Measurements from ENCODE around the gene GTF3C5.

The GTF3C5 gene

DNA sequence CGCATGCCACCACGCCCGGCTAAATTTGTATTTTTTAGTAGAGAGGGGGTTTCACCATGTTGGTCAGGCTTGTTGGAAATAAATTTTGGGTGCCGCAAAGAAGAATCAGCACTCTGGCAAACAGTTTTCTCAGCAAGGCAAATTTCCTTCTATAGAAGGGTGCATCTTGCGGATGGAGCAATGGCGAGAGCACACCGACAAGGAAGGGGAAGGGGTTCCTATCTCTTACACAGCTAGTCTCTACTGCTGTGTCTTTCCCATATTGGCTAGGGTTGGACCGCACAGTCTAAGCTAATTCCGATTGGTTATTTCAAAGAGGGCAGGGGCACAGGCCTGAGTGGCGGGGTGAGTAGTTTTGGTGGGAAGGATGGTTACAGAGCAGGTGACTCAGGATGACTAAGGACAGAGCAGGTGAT is 707 bp downstream of the GTF3C5 start:
- DNase-seq, result peak in 1 of 2 experiments; percentile 33

DNA sequence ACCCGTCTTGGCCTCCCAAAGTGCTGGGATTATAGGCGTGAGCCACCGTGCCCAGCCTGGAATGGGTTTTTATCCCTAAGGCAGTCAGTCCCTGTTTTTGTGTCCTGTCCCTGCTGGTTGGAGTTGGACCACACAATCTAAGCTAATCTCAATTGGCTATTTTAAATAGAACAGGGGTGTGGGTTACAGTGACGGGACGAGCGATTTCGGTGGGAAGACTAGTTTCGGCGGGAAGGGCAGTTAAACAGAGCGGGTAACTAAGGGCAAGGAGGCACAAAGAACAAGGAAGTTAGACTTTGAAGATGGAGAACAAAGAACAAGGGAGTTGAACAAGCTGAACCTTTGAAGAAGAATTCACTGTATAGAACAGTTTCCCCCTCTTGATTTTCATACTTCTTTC is 1.4 kb downstream of the GTF3C5 start:
- DNase-seq, result no peak

DNA sequence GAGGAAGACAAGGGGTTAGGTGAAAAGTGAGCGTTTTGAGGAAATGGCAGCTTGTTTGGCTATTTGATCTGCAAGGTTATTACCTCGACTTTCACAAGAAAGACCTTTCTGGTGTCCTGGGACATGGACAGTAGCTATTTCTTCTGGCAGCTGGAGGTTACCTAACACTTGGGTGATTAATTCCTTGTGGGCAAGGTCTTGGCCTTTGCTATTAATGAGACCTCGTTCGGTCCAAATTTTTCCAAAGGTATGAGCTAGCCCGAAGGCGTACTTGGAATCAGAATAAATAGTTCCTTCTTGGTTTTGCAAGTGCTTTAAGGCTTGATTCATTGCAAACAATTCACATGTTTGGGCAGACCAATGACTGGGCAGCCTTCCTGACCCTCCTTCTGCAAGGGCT is 4.9 kb downstream of the GTF3C5 start:
- DNase-seq, result no peak

DNA sequence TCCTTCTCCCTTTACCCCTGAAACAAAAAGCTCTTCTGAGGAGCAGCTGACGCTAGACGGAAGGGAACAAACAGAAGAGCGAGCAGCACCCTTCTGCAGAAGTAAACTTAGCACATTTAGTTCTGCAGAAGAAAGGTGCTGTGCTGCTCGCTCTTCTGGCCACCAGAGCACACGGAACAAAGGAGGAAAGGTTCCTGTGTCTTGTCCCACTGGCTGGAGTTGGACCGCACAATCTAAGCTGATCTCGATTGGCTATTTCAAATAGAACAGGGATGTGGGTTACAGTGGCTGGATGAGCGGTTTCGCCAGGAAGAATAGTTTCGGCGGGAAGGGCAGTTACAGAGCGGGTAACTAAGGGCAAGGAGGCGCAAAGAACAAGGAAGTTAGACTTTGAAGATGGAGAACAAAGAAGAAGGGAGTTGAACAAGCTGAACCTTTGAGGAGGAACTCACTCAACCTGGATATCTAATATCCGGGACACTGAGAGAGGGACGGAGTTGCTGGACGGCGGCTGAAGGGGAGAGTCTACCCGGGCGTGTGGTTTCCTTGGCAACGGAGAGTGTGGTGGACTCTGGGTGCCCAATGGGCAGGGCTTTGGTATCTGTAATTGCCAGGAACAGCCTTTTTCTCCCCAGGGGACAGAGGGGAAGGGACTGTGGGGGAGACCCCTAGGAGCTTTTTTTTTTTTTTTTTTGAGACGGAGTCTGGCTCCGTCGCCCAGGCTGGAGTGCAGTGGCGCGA is 7.1 kb downstream of the GTF3C5 start:
- no peak for DNase-seq

DNA sequence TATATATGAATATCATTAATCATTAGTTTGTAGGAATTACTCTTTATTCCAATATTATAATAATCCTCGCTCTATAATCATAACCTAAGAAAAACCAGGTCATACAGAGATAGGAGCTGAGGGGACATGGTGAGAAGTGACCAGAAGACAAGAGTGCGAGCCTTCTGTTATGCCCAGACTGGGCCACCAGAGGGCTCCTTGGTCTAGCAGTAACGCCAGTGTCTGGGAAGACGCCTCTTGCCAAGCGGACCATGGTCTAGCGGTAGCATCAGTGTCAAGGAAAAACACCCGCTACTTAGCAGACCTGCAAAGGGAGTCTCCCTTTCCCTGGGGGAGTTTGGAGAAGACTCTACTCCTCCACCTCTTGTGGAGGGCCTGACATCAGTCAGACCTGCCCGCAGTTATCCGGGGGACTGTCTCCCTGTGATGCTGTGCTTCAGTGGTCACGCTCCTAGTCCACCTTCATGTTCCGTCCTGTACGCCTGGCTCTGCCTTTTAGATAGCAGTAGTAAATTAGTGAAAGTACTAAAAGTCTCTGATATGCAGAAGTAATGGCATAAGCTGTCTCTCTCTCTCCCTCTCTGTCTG is 10.2 kb downstream of the GTF3C5 start:
- DNase-seq, result peak; percentile 60 to 67

DNA sequence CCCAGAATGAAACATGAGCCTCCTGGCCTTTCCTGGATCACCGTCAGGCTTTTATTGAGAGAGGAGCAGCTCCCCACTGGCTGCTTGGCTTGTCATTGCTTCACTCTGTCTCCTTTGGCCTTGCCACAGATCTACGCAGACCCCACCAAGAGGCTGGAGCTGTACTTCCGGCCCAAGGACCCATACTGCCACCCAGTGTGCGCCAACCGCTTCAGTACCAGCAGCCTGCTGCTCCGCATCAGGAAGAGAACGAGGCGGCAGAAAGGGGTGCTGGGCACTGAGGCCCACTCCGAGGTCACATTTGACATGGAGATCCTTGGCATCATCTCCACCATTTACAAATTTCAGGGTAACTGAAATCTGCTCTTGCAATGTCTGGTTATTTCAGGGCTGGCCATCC is 11.2 kb downstream of the GTF3C5 start:
- no peak for DNase-seq

DNA sequence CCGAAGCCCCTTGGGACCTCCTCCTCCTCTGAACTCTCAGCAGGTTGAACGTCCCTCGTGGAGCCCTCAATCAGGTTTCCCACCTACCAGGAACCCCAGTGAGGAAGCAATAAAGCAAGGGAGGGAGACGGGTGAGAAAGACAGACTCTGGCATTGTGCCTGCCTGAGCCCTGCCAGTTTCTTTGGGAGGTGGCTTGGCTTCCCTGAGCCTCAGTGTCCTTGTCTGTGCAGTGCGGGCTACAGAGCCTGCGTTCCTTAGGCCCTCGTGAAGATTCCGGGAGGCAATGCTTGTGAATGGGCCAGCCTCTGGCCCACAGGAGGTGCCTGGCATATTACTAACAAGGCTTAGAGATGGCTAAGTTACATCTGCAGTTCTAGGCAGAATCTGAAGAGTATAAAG is 11.9 kb downstream of the GTF3C5 start:
- DNase-seq, result no peak

DNA sequence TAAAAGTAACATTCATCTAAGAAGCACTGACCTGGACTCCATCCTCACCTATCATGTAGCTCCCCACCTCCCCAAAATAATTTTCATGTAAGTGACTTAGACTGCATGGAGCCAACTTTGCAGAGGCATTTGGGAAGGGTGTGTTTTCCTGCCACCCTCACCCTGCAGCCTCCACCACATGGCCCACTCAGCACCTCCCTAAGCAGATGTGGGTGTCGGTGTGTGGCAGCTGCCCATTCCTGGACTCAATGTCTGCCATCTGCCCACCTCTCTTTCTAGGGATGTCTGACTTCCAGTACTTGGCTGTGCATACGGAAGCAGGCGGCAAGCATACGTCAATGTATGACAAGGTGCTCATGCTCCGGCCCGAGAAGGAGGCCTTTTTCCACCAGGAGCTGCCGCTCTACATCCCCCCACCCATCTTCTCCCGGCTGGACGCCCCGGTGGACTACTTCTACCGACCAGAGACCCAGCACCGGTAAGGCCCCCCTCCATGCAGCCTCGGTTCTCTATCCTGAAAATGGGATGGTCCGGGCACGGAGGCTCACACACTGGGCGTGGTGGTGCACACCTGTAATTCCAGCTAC is 12.7 kb downstream of the GTF3C5 start:
- no peak for DNase-seq

DNA sequence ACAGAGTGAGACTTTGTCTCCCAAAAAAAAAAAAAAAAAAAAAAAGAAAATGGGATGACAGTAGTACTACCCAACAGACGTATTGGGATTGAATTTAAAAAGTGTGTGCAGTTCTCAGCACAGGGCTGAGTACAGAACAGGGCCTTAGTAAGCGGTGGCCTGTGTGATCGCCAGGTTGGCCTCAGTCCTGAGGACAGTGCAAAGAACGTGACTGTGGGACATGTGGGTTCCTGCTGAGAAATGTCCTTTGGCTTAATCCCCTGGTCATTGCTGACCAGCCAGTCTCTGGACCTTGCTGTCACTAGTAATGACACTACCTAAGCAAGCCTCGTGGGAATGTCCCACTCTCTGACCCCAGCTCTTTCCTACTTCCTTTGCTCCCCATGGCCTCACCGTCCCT is 13.3 kb downstream of the GTF3C5 start:
- no peak for DNase-seq

DNA sequence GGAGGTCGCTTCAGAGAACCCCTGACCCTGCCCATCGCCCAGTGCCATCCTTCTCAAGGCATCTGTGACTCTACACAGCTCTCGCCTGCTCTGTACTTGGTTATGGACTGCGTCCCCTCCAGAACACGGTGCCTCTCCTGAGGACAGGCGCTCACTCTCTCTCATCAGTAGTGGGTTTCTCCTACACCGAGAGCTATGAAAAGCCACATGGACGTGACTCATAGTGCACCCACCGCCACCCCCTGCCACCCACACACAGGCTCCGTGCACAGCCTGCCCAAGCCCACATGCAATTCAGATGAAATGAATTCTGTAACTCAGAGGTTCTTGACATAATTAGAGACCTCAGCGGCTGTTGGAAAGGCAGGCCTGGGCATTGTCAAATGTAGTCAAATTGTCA is 13.9 kb downstream of the GTF3C5 start:
- no peak for DNase-seq

DNA sequence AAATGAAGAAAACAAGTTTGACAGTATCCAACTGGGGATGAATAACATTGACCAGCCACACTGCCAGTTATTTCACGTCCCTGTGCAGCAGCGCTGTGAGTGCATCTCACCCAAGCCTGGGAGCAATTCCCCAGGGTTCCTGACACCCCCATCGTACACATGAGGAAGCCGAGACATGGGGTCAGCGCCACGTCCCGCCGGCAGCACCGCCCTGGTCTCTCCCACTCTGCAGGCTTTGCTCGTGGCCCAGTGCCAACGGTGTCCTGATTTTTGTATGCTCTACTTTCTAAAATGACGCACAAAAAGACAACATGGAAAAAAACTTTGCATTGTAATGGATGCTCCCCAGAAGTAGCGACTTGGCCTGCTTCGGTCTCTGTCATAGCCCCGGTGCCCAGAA is 14.3 kb downstream of the GTF3C5 start:
- DNase-seq, result no peak

DNA sequence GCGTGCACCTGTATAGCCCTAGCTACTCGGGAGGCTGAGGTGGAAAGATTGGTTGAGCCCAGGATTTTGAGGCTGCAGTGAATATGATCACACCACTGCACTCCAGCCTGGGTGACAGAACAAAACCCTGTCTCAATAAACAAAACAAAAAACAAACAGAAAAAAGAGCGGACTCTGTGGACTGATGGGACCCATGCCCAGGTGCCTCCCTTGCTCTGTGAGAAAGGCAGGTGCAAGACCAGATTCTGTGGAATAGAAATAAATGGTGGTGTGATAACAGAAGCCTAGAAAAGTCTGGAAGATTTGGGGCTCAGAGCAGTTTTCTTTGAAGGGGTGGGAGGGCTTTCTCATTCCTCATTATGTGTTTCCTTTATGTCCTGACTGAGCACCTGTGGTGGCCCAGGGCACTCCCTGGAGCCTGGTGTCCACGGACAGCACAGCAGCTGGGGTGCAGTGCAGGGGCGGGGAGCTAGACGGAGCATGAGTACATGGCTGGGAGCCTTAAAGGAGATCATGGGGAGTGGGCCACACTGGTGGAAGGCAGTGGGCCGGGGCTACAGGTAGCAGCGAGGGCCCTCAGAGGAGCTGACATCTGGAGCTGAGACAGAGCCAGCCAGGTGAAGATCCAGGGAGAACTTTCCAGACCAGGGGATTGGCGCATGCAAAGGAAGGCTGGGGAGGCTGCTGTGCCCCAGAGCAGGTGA is 15.6 kb downstream of the GTF3C5 start:
- DNase-seq, result no peak

DNA sequence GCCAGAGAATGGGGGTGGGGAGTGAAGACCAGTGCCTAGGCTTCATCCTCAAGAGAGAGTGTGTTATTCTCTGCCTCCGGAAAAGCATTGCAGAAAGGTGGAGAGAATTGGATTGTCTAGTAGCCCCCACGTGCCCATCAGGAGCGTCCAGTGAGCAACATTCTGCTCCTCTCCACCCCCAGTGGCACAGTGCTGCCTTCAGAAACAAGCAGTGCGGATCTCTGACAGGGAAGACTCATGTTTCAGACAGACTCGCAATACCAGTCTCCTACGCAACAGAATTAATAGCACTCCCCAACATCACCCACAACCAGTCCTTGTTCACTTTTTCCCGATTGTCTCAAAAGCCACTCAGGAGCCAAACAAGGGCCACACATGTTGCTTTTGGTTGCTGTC is 16.1 kb downstream of the GTF3C5 start:
- DNase-seq, result no peak

DNA sequence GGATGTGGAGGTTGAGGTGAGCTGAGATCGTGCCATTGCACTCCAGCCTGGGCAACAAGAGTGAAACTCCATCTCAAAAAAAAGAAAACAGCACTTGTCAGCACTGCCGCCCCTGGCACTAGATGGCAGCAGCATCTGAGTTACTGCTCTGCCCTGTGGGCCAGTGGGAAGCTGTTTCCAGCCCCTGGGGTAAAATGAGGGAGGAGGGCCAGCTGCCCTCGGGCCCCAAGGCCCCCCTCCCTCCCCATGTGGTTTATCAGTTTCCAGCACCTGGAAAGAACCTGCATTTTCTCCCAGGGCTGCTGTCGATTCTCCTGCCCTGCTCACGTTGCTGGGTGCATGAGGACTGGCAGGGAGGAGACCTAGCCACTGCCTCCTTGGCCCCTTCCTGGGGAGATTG is 17.8 kb downstream of the GTF3C5 start:
- peak in 1 of 2 experiments; percentile 33 for DNase-seq

DNA sequence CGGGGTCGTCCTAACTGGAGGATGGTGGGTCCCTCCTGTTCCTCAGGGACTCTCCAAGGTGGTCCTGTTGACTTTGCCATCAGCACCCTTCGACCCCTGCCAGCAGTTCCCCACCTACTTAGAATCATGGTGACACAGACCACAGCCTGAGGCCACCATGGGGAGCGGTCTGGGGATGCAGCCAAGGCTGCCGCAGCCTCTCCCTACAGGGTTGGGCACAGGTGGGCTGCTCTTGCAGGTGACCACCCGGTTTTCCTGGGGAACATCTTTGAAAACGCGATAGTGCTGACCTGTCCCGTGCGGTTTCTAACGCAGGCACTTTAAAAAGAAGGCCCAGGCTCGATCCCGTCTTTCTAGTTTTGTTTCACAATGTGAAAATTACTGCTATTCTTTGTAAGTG is 18.2 kb downstream of the GTF3C5 start:
- no peak for DNase-seq

DNA sequence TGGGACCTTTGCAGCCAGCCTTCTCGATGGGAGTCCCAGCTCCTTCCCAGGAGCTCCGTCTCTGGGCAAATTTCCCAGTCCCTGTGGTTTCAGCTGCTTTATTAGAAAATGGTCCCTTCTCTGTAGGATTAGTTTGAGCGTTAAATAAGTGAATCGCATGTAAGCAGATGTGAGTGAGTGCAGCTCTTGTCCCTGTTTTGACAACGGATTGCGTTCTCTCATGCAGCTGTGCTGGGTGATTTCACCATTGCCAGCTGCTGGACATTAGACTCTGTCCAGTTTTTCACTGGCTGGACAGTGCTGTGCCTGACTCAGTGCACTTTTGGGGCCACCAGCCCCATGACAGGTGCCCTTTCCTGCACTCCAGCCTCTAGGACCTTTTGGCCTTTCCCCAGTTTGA is 19.3 kb downstream of the GTF3C5 start:
- no peak for DNase-seq

DNA sequence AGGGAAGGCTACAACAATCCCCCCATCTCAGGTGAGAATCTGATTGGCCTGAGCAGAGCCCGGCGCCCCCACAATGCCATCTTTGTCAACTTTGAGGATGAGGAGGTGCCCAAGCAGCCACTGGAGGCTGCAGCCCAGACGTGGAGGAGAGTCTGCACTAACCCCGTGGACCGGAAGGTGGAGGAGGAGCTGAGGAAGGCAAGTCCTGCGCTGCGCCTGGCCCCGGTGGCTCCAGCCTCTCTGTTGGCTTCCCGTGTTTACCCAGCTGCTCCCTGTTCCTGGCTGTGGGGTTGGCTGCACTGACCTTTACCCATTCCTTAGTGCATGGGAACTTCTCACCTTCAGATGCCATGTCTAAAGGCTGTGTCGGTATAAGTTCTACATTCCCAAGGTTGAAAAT is 20.0 kb downstream of the GTF3C5 start:
- DNase-seq, result no peak

DNA sequence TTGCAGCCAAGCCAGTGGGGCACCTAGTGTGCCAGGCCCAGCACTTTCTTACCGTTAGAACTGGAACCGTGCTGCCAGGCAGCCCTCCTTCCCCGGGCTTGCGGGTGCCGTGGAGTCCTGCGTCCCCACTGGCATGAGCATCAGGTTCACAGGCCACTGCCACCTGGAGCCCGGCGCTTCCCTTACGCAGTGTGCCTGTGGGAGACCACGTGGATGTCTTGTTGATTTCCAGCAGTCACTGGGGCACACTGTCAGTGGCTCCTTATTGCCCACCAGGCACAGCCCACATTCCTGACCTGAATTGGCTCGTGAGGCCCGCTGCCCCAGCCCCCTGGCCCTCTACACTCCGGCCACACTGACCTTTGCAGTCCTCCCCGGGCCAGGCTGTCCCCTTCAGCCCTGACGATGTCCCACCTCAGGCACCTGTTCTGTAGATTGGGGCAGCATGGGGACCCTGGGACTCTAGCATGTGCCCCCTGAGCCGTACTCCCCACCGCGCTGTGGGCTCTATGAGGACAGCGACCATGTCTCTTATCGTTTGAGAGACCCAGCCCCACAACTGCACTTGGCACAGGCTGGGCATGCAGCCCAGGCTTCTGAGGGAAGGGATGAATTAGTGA is 20.6 kb downstream of the GTF3C5 start:
- no peak for DNase-seq

DNA sequence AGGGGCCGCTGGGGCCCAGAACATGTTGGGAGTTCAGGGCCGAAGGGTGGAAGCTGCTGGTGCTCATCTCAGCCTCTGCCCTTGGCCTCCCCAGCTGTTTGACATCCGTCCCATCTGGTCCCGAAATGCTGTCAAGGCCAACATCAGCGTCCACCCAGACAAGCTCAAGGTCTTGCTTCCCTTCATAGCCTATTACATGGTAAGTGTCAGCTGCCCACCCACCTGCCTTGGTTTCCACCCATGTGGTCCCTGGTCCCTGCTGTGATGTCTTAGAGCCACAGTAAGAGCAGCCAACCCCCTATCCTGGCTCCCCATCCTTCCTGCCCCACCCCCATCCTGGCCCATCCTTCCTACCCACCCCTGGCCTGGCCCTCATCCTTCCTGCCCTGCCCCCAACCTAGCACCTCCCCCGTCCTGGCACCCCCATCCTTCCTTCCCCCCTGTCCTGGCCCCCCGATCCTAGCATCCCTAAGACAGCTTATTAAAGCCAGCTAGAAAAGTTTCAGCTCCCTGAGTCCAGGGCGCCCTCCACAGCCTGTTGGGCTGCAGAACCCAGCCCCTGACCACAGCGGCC is 21.3 kb downstream of the GTF3C5 start:
- DNase-seq, result no peak

DNA sequence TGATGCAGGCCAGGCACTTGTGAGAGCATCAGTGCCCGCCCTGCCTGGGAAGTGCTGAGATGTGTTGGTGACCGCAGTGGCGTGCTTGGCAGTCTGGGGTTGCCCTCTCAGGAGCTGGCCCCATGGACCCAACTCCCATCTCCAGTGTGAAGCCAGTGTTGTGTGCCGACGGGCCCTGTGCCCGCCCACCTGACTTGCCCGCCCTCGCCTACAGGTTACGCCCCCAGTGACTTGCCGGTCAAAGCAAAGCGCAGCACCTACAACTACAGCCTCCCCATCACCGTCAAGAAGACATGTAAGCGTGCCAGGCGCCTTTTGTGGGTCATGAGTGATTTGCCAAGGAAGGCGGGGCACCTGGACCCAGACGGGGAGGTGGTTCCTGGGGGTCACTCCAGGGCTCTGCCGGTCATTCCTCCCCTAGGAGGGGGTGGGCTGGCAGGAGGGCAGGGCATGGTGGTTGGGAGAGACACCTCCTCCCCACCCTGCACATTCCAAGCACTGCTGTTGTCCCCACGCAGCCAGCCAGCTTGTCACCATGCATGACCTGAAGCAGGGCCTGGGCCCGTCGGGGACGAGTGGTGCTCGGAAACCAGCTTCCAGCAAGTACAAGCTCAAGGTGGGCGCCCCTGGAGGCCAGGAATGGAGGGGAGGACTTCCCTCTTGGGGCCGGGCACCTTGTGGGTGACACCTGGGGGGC is 23.5 kb downstream of the GTF3C5 start:
- DNase-seq, result no peak

DNA sequence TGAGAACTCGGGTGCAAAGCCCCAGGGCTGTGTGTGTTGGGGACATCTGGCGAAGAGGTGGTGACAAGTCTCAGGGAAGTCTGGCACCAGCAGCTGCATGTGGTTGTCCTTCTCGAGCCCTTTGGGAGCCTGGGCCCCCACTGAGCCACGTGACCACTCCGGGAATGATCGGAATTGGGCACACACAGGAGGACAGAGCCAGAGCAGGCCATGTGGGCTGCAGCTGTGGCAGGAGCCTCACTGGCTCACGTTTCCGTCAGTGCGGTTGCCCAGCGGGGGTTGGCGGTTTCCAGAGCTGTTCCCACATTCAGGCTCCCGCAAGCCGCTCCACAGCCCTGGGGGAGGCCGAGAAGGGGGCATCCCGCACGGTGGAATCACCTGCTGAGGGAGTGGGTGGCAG is 24.2 kb downstream of the GTF3C5 start:
- DNase-seq, result no peak

DNA sequence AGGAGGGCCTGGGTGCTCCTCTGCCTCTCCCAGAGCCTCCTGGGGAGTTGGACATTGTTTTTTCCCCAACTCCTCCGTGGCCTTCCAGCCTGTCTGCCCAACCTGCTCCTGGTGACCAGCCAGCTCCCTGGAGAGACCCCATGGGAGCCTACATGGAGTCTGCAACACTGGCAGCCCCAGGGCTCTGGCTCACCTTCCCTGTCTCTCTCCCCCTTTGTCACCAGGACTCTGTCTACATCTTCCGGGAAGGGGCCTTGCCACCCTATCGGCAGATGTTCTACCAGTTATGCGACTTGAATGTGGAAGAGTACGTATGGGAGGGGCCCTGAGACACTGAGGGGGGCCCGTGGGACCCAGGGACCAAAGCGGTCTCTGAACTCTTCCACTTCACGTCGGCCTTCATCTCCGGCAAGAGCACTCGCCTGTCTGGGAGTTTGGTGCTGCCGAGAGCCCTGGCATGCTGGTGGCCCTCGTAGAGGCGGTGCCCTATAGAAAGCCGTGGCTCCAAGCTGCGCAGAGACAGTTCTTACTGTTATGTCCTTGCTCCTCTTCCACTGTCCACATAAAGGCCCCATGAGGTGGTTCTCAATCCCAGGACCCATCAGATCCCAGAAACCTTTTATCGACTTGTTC is 25.1 kb downstream of the GTF3C5 start:
- DNase-seq, result no peak
